ENCODE measurements around the gene PIK3R4.

- TF ChIP-seq POLR2A (IDR thresholded peaks at IDR 0.05) (no peak), POLR2AphosphoS5 (IDR thresholded peaks at IDR 0.05) (no peak), EP300 (IDR thresholded peaks at IDR 0.05; ENCODE audit: low read depth) (no peak)
- TF ChIP-seq, protein P1, sequence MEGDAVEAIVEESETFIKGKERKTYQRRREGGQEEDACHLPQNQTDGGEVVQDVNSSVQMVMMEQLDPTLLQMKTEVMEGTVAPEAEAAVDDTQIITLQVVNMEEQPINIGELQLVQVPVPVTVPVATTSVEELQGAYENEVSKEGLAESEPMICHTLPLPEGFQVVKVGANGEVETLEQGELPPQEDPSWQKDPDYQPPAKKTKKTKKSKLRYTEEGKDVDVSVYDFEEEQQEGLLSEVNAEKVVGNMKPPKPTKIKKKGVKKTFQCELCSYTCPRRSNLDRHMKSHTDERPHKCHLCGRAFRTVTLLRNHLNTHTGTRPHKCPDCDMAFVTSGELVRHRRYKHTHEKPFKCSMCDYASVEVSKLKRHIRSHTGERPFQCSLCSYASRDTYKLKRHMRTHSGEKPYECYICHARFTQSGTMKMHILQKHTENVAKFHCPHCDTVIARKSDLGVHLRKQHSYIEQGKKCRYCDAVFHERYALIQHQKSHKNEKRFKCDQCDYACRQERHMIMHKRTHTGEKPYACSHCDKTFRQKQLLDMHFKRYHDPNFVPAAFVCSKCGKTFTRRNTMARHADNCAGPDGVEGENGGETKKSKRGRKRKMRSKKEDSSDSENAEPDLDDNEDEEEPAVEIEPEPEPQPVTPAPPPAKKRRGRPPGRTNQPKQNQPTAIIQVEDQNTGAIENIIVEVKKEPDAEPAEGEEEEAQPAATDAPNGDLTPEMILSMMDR (IDR thresholded peaks at IDR 0.05) = no peak
Measured at GRCh38 chr3:130779486-130779885, 32.9 kb upstream of the PIK3R4 start.
